ENCODE measurements around the gene FBLN1. TPM values are rescaled to one million over a fixed set of nuclear protein-coding genes. Genes with fewer than 3 reads are reported as not detected.
"Not testable (repeated sequence)": the region's sequence is repeated elsewhere in the genome, so short reads cannot be mapped to it uniquely, and the experiment has no call there.

FBLN1 gene
- total RNA-seq, 4 donors from 2014 or later = 131 to 349 (median 293) TPM

GRCh38 chr22:45483918-45484499 is 18.7 kb upstream of the FBLN1 start:
- TF ChIP-seq, protein P1, sequence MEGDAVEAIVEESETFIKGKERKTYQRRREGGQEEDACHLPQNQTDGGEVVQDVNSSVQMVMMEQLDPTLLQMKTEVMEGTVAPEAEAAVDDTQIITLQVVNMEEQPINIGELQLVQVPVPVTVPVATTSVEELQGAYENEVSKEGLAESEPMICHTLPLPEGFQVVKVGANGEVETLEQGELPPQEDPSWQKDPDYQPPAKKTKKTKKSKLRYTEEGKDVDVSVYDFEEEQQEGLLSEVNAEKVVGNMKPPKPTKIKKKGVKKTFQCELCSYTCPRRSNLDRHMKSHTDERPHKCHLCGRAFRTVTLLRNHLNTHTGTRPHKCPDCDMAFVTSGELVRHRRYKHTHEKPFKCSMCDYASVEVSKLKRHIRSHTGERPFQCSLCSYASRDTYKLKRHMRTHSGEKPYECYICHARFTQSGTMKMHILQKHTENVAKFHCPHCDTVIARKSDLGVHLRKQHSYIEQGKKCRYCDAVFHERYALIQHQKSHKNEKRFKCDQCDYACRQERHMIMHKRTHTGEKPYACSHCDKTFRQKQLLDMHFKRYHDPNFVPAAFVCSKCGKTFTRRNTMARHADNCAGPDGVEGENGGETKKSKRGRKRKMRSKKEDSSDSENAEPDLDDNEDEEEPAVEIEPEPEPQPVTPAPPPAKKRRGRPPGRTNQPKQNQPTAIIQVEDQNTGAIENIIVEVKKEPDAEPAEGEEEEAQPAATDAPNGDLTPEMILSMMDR (IDR thresholded peaks at IDR 0.05) = no peak
- DNase-seq (ENCODE audit: low spot score) (no peak), ATAC-seq (ENCODE audit: low FRiP score) (no peak)

GRCh38 chr22:45484742-45485141 is 17.9 kb upstream of the FBLN1 start:
- TF ChIP-seq, protein P1 (IDR thresholded peaks at IDR 0.05) = no peak
- no peak for DNase-seq (ENCODE audit: low spot score)
- ATAC-seq (ENCODE audit: low FRiP score) = no peak

DNA sequence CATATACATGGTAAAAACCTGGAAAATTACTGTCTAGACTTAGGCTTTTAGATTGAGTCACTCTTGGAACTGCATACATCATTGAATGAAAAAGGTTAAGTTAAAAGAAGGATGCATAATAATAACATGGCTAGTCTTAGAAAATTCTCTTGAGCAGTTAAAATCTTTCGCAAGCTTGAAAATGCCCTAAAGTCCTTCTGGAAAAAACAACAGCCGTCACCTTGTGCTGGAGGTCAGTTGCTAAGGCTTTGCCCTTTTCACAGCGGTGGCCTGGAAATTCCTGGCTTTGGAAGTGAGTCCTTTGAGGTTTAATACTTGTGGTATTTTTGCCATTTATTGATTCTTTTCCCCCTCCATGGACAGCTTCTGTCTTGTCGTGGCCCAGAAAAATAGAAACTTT is 17.4 kb upstream of the FBLN1 start:
- DNase-seq (ENCODE audit: low spot score) = no peak
- TF ChIP-seq, protein P1 (IDR thresholded peaks at IDR 0.05) = no peak
- ATAC-seq (ENCODE audit: low FRiP score) = no peak

GRCh38 chr22:45488764-45489370 is 13.8 kb upstream of the FBLN1 start:
- TF ChIP-seq, protein P1 (IDR thresholded peaks at IDR 0.05) = no peak
- ATAC-seq (ENCODE audit: low FRiP score) (no peak), DNase-seq (ENCODE audit: low spot score) (no peak)

DNA sequence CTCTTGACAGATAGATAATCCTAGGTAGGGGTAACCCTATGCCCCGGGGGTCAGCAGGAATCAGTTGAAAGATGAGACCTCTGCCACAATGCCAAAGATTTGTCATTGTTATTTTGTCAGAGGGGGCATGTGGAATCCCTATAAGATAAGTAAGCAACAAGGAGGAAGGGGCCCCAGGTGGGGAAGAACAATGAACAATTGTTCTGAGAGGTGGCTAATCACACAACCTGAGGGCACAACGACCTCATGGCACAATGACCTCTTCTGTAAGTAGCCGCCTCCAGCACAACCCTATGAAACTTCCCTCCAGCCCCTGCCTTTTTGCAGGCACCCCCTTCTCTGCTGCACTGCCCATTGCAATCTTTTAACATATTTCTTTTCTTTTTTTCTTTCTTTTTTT is 11.8 kb upstream of the FBLN1 start:
- DNase-seq (ENCODE audit: low spot score) (no peak), ATAC-seq (ENCODE audit: low FRiP score) (no peak)
- TF ChIP-seq, protein P1 (IDR thresholded peaks at IDR 0.05) = no peak

- no peak for ATAC-seq (ENCODE audit: low FRiP score)
- no peak for DNase-seq (ENCODE audit: low spot score)
- TF ChIP-seq, protein P1 (IDR thresholded peaks at IDR 0.05) = no peak
Observed at GRCh38 chr22:45491841-45492240, 10.8 kb upstream of the FBLN1 start.

DNA sequence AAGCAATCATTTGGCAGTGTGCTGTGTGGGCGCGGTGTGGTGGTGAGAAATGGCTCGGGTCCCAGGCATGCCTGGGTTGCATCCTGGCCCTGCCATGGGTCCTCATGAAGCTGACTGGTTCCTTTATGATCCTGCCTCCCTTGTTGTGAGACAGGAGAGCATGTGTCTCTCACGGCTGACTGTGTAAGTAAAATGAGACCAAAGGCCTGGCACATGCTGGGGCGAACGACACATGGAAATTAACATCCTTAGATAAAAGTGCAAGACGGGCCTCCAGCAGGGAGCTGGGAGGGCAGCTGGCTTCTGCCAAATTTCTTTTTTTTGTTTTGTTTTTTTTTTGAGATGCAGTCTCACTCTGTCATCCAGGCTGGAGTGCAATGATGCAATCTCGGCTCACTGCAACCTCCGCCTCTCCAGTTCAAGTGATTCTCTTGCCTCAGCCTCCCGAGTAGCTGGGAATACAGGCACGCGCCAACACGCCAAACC is 9.4 kb upstream of the FBLN1 start:
- peak; percentile 50 for ATAC-seq (ENCODE audit: low FRiP score)

DNA sequence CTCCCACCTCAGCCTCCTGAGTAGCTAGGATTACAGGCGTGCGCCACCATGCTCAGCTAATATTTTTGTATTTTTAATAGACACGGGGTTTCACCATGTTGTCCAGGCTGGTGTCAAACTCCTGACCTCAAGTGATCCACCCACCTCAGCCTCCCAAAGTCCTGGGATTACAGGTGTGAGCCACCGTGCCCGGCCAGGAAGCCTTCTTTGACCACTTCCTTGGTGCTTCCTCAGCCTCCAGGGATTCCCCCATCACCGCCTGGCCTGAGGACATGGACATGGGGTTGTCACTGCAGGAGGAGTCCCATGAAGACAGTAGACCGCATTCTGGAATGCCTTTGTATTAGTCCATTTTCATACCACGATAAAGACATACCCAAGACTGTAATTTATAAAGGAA is 8.4 kb upstream of the FBLN1 start:
- not testable (repeated sequence) for ATAC-seq (ENCODE audit: low FRiP score); DNase-seq (ENCODE audit: low spot score)

More for the DNA sequence above, 9.4 kb upstream of the FBLN1 start:
- TF ChIP-seq, protein P1 (IDR thresholded peaks at IDR 0.05) = no peak
- no peak for DNase-seq (ENCODE audit: low spot score)

DNA sequence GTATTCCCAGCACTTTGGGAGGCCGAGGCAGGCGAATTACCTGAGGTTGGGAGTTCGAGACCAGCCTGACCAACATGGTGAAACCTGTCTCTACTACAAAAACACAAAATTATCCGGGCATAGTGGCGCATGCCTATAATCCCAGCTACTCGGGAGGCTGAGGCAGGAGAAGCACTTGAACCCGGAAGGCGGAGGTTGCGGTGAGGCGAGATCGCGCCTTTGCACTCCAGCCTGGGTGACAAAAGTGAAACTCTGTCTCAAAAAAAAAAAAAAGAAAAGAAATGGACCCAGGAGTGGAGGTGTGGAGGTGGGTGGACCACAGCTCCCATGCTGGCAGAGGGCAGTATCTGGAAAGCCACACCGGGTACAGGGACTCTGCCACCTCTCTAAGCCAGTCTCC is 7.1 kb upstream of the FBLN1 start:
- not testable (repeated sequence) for DNase-seq (ENCODE audit: low spot score); ATAC-seq (ENCODE audit: low FRiP score)
